ENCODE measurements around the gene MAP3K5. TPM values are rescaled to one million over a fixed set of nuclear protein-coding genes. Genes with fewer than 3 reads are reported as not detected.
"Not testable (repeated sequence)": the region's sequence is repeated elsewhere in the genome, so short reads cannot be mapped to it uniquely, and the experiment has no call there.

Gene MAP3K5
- total RNA-seq, 6 donors from 2014 or later: 26.4 to 45.1 (median 41.8) TPM

- Histone ChIP-seq H3K27ac (no peak overlapping the region), H3K36me3 (no peaks in the 10 kb centered on the region), H3K9me3 (no peaks in the 10 kb centered on the region), H3K4me1 (peaks cover 0 to 19% (median 8%) of the 10 kb centered on the region in 4 donors), H3K4me3 (no peak overlapping the region), H3K27me3 (no peaks in the 10 kb centered on the region)
- no peak for DNase-seq
- 65 to 79% methylated on average over 2 of the region's 2 CpGs for WGBS, 2 donors
- no peak for TF ChIP-seq CTCF (IDR thresholded peaks at IDR 0.05)
- TF ChIP-seq POLR2A (IDR thresholded peaks at IDR 0.05): no peak
- TF ChIP-seq POLR2AphosphoS5 (IDR thresholded peaks at IDR 0.05): no peak
- no peak for TF ChIP-seq EP300 (IDR thresholded peaks at IDR 0.05)
- no peak for ATAC-seq (ENCODE audit: low FRiP score in 2 of 2)
Observed at GRCh38 chr6:136820561-136820960, 28.3 kb upstream of the MAP3K5 start.

GRCh38 chr6:136816656-136817055 is 24.4 kb upstream of the MAP3K5 start:
- no peaks in the 10 kb centered on the region for H3K27me3 ChIP-seq
- H3K9me3 ChIP-seq: no peaks in the 10 kb centered on the region
- H3K4me3 ChIP-seq: no peak overlapping the region
- ATAC-seq (ENCODE audit: low FRiP score in 2 of 2) (no peak), DNase-seq (no peak)
- TF ChIP-seq POLR2AphosphoS5 (IDR thresholded peaks at IDR 0.05) (no peak), CTCF (IDR thresholded peaks at IDR 0.05) (no peak), EP300 (IDR thresholded peaks at IDR 0.05) (no peak), POLR2A (IDR thresholded peaks at IDR 0.05) (no peak)
- H3K36me3 ChIP-seq: no peaks in the 10 kb centered on the region
- peaks cover 0 to 3% (median 3%) of the 10 kb centered on the region in 4 donors for H3K4me1 ChIP-seq
- no peak overlapping the region for H3K27ac ChIP-seq
- WGBS, 2 donors: 69 to 82% methylated on average over 2 of the region's 2 CpGs

- H3K4me3 ChIP-seq; H3K9me3 ChIP-seq; DNase-seq; H3K36me3 ChIP-seq; H3K4me1 ChIP-seq; H3K27ac ChIP-seq; H3K27me3 ChIP-seq; ATAC-seq (ENCODE audit: low FRiP score in 2 of 2): not testable (repeated sequence)
- 90 to 100% methylated on average over 1 of the region's 1 CpG for WGBS, 2 donors
Observed at GRCh38 chr6:136815608-136816007, 23.3 kb upstream of the MAP3K5 start.

GRCh38 chr6:136812174-136812573 is 19.9 kb upstream of the MAP3K5 start:
- no peaks in the 10 kb centered on the region for H3K9me3 ChIP-seq
- H3K27me3 ChIP-seq: no peaks in the 10 kb centered on the region
- no peak overlapping the region for H3K4me3 ChIP-seq
- no peak for TF ChIP-seq POLR2AphosphoS5 (IDR thresholded peaks at IDR 0.05)
- no peak for TF ChIP-seq EP300 (IDR thresholded peaks at IDR 0.05)
- no peak for TF ChIP-seq CTCF (IDR thresholded peaks at IDR 0.05)
- no peak for TF ChIP-seq POLR2A (IDR thresholded peaks at IDR 0.05)
- no peaks in the 10 kb centered on the region for H3K4me1 ChIP-seq
- ATAC-seq (ENCODE audit: low FRiP score in 2 of 2) (no peak), DNase-seq (no peak)
- 79 to 95% methylated on average over 2 of the region's 2 CpGs for WGBS, 2 donors
- no peak overlapping the region for H3K27ac ChIP-seq
- H3K36me3 ChIP-seq: no peaks in the 10 kb centered on the region

GRCh38 chr6:136811272-136811671 is 19.0 kb upstream of the MAP3K5 start:
- no peak for TF ChIP-seq POLR2AphosphoS5 (IDR thresholded peaks at IDR 0.05)
- TF ChIP-seq CTCF (IDR thresholded peaks at IDR 0.05): no peak
- TF ChIP-seq POLR2A (IDR thresholded peaks at IDR 0.05): no peak
- TF ChIP-seq EP300 (IDR thresholded peaks at IDR 0.05): no peak
- Histone ChIP-seq H3K27me3 (no peaks in the 10 kb centered on the region), H3K36me3 (no peaks in the 10 kb centered on the region), H3K4me1 (no peaks in the 10 kb centered on the region), H3K4me3 (no peak overlapping the region), H3K27ac (no peak overlapping the region), H3K9me3 (no peaks in the 10 kb centered on the region)
- DNase-seq: no peak
- no peak for ATAC-seq (ENCODE audit: low FRiP score in 2 of 2)
